HG03432 (cell line): Measurements from ENCODE around the gene DUT.

Source experiments
- ATAC-seq: cut with Tn5 transposase; IDR thresholded peaks from one replicate; pipeline ENCODE4 v1.9.1; 2021; ENCODE audit warnings: mild to moderate bottlenecking, moderate library complexity; ENCODE audit not compliant: unreplicated experiment

DUT gene

GRCh38 chr15:48367483-48367882 lies 36.3 kb downstream of the DUT start:
- no peak for ATAC-seq

GRCh38 chr15:48370460-48370859 lies 39.2 kb downstream of the DUT start:
- no peak for ATAC-seq

- no peak for ATAC-seq
Observed at GRCh38 chr15:48371550-48371949, 40.3 kb downstream of the DUT start.

GRCh38 chr15:48371961-48372360 lies 40.7 kb downstream of the DUT start:
- ATAC-seq = no peak

- ATAC-seq = no peak
Observed at GRCh38 chr15:48373821-48374451, 42.7 kb downstream of the DUT start.

GRCh38 chr15:48374472-48374871 lies 43.2 kb downstream of the DUT start:
- ATAC-seq = no peak

- ATAC-seq = no peak
Observed at GRCh38 chr15:48375767-48376166, 44.5 kb downstream of the DUT start.

- no peak for ATAC-seq
Observed at GRCh38 chr15:48380198-48380597, 49.0 kb downstream of the DUT start.

GRCh38 chr15:48381861-48382260 lies 50.6 kb downstream of the DUT start:
- ATAC-seq = no peak

GRCh38 chr15:48383031-48383430 lies 51.8 kb downstream of the DUT start:
- no peak for ATAC-seq

- no peak for ATAC-seq
Observed at GRCh38 chr15:48384616-48385015, 53.4 kb downstream of the DUT start.

GRCh38 chr15:48385031-48385830 lies 54.0 kb downstream of the DUT start:
- ATAC-seq = no peak

- ATAC-seq = no peak
Observed at GRCh38 chr15:48388016-48388851, 57.0 kb downstream of the DUT start.

- no peak for ATAC-seq
Observed at GRCh38 chr15:48388910-48389309, 57.7 kb downstream of the DUT start.

- no peak for ATAC-seq
Observed at GRCh38 chr15:48389691-48390143, 58.5 kb downstream of the DUT start.

- ATAC-seq = no peak
Observed at GRCh38 chr15:48391950-48392349, 60.7 kb downstream of the DUT start.

GRCh38 chr15:48392356-48392755 lies 61.1 kb downstream of the DUT start:
- no peak for ATAC-seq
